H1 (cell line): ENCODE data around the gene CFAP92.

Source experiments
- ATF2 ChIP-seq: IDR thresholded peaks from 2 replicates; pipeline ENCODE4 v1.6.1; 2012; ENCODE audit warnings: low read length, inconsistent platforms
- CTCF ChIP-seq, 3 experiments: IDR thresholded peaks; 1 replicate in 2 of 3; 2 replicates in 1 of 3; pipeline versions ENCODE4 v1.5.1 to v1.6.1; 2011; ENCODE audit warnings: low read length in 3 of 3, mild to moderate bottlenecking in 3 of 3, inconsistent platforms in 2 of 3, low read depth in 1 of 3, moderate library complexity in 1 of 3; ENCODE audit not compliant: insufficient read depth in 1 of 3; ENCODE audit errors: control extremely low read depth in 1 of 3
- JUN ChIP-seq: IDR thresholded peaks from 2 replicates; pipeline ENCODE4 v1.6.1; 2011; ENCODE audit warnings: low read depth, mild to moderate bottlenecking, improper control_type of control experiment, low read length
- JUND ChIP-seq: IDR thresholded peaks from 2 replicates; pipeline ENCODE4 v1.6.1; 2011; ENCODE audit warnings: mild to moderate bottlenecking, improper control_type of control experiment, low read length
- PHF8 ChIP-seq: fragments of 200-600 bp; sonication (generic); conservative IDR thresholded peaks from 2 replicates; pipeline ENCODE4 v1.7.1; 2012; ENCODE audit warnings: low read depth, mild to moderate bottlenecking, inconsistent platforms, low read length, moderate library complexity
- POLR2AphosphoS5 ChIP-seq: IDR thresholded peaks from 2 replicates; pipeline ENCODE4 v1.6.1; 2011; ENCODE audit warnings: low read depth, low read length
- SIX5 ChIP-seq: IDR thresholded peaks from 2 replicates; pipeline ENCODE4 v1.6.1; 2011; ENCODE audit warnings: mild to moderate bottlenecking, low read depth, low read length
- SUZ12 ChIP-seq: fragments of 200-600 bp; sonication (generic); IDR thresholded peaks from 2 replicates; pipeline ENCODE4 v1.6.1; 2012; ENCODE audit warnings: mild to moderate bottlenecking, inconsistent platforms, low read length, moderate library complexity, mixed read lengths
- ZNF274 ChIP-seq: IDR thresholded peaks from 2 replicates; pipeline ENCODE4 v1.7.0; 2012; ENCODE audit warnings: low read length, borderline replicate concordance; ENCODE audit errors: extremely low read depth
- TF ChIP-seq, protein P1 (sequence below): IDR thresholded peaks from 2 replicates; pipeline ENCODE4 v1.6.1; 2011; ENCODE audit warnings: low read length, improper control_type of control experiment

- TF ChIP-seq CTCF (IDR thresholded peaks at IDR 0.05; ENCODE audit: control extremely low read depth in 1 of 3, insufficient read depth in 1 of 3, low read depth in 1 of 3, low read length in 3 of 3) (no peak), SIX5 (no peak), PHF8 (no peak), ZNF274 (no peak), JUND (no peak), SUZ12 (no peak), POLR2AphosphoS5 (no peak), ATF2 (no peak), JUN (no peak)
- TF ChIP-seq, protein P1, sequence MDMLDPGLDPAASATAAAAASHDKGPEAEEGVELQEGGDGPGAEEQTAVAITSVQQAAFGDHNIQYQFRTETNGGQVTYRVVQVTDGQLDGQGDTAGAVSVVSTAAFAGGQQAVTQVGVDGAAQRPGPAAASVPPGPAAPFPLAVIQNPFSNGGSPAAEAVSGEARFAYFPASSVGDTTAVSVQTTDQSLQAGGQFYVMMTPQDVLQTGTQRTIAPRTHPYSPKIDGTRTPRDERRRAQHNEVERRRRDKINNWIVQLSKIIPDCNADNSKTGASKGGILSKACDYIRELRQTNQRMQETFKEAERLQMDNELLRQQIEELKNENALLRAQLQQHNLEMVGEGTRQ, result no peak
Observed at GRCh38 chr3:129007792-129008191, 13.9 kb upstream of the CFAP92 start.
